Aorta (tissue), 5 donors: ENCODE measurements around the gene DMRTC2. TPM values are rescaled to one million over a fixed set of nuclear protein-coding genes. Genes with fewer than 3 reads are reported as not detected.

Experiments
- ATAC-seq: fragments of 200-7000 bp; cut with Tn5 transposase; one replicate; pipeline ENCODE4 v1.9.1; 2022; ENCODE audit warnings: moderate library complexity; ENCODE audit not compliant: low FRiP score
- DNase-seq, 2 donors: peaks; one replicate each; pipeline ENCODE4 v3.0.0-alpha.2; 2020
- H3K27ac ChIP-seq, 2 donors: one replicate each; pipeline ENCODE4 v1.5.1; 2013; ENCODE audit warnings: low read length in 2 of 2, mild to moderate bottlenecking in 2 of 2, moderate library complexity in 2 of 2, control low read depth in 1 of 2, inconsistent platforms in 1 of 2, low read depth in 1 of 2
- H3K27me3 ChIP-seq, 2 donors: one replicate each; pipeline ENCODE4 v1.6.1; 2013; ENCODE audit warnings: control low read depth in 1 of 2, low read length in 1 of 2, mild to moderate bottlenecking in 1 of 2, moderate library complexity in 1 of 2; ENCODE audit not compliant: insufficient read depth in 2 of 2, control insufficient read depth in 1 of 2
- H3K36me3 ChIP-seq, 2 donors: one replicate each; pipeline ENCODE4 v1.6.1; 2013; ENCODE audit warnings: control low read depth in 1 of 2, low read length in 1 of 2, mild to moderate bottlenecking in 1 of 2; ENCODE audit not compliant: insufficient read depth in 2 of 2, control insufficient read depth in 1 of 2
- H3K4me1 ChIP-seq, 2 donors: one replicate each; pipeline ENCODE4 v1.6.1; 2013; ENCODE audit warnings: low read length in 2 of 2, control low read depth in 1 of 2, mild to moderate bottlenecking in 1 of 2, moderate library complexity in 1 of 2; ENCODE audit not compliant: insufficient read depth in 2 of 2, control insufficient read depth in 1 of 2
- H3K4me3 ChIP-seq, 2 donors: one replicate each; pipeline ENCODE4 v1.5.1; 2013; ENCODE audit warnings: low read length in 2 of 2, control low read depth in 1 of 2, mild to moderate bottlenecking in 1 of 2
- H3K9me3 ChIP-seq: one replicate; pipeline ENCODE4 v1.6.1; 2013; ENCODE audit warnings: mild to moderate bottlenecking, low read length; ENCODE audit not compliant: control insufficient read depth
- WGBS, 2 donors: extraction: QIAGEN DNeasy Blood & Tissue Kit; methylation state at CpG; one replicate each; pipeline ENCODE4 v1.1.7; 2013; 5-methylcytosine and 5-hydroxymethylcytosine counted together
- intact Hi-C, 2 donors: fragments of 100-400 bp; cut with DNase I; formaldehyde crosslinking; loops; one replicate each; pipeline versions ENCODE4 v1.14.2 to v1.15.0; 2022
- polyA plus RNA-seq, 2 donors: library from polyadenylated mRNA; stranded (reverse); fragments of 200-250 nt; gene quantifications; one replicate each; pipeline ENCODE4 v1.2.3, GENCODE V29; 2013
- total RNA-seq, 2 donors: library from RNA; stranded (reverse); fragmentation: NEBNext Ultra II Directional; extraction: Animal tissue kit (Norgen Biotek cat#: 25700); gene quantifications; one replicate each; pipeline ENCODE4 v1.2.1, GENCODE V29; 2021
- donor health status: healthy with polysubstance abuse.
- donor health status: Bipolar disorder and iron deficiency.
- donor health status: DM: no; HTN: no; CAD: no.
- donor health status: DM: no; HTN: no; CAD: no.
- donor health status: DM: yes; HTN: yes; CAD: no.

The DMRTC2 gene
- total and polyA plus RNA-seq, 4 donors: not detected

DNA sequence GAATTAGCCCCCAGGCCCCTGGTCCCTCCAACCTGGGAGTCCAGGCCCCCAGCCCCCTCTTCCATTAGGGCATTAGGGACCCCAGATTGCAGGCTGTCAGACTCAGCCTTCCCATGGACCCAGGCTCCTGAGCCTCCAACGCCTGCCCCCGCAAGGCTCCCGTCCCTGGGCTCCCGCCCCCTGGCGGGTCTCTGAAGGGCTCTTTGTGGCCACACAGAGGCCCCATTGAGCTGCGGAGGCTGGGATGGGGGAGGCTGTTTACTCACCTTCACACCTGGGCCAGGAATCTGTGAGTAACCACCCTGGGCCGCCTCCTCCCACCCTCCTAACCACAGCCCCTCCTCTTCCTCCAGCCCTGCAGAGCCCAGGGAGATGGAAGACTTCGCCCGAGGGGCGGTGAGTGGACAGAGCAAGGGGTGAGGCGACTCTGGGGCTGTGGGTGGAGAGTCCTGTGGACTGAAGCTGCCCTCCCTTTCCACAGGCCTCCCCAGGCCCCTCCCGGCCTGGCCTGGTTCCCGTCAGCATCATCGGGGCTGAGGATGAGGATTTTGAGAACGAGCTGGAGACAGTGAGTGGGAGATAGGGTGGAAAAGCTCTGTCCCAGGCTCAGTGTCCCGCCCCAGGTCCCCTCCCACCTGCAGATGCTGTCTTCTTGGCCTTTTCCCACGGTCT, 43.0 kb downstream of the DMRTC2 start:
- no peaks in the 10 kb centered on the region for H3K9me3 ChIP-seq
- intact Hi-C loops: loop anchor here in 1 of 2 donors (10.0 kb wide), 1 partner anchor 67 kb away; the partner anchor contains the start of gene RABAC1
- peaks cover 0 to 1% of the 10 kb centered on the region in 2 donors for H3K36me3 ChIP-seq
- no peaks in the 10 kb centered on the region for H3K4me1 ChIP-seq
- ATAC-seq (no peak), DNase-seq (no peak)
- H3K27ac ChIP-seq: no peak overlapping the region
- H3K27me3 ChIP-seq: no peaks in the 10 kb centered on the region
- no peak overlapping the region for H3K4me3 ChIP-seq
- 58 to 67% methylated on average over 15 to 17 of the region's 17 CpGs for whole genome bisulfite sequencing, 2 donors

DNA sequence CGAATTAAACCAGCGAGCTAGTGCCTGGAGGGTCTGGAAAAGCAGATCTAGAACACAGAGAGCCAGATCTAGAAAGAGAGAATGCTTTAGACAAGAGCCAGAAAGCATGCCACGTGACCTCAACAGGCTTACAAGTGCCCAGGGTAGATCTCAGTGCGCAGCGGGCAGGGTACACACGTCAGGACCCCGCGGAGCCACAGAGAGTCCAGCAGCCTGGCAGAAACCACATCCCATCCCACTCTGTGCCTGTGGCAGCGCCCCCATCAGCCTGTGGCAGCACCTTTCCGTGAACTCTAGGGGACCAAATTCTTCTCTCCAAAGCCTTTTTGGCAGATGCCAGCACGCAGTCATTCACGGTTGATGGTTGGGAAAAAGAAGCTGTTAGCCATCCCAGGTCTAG, 44.1 kb downstream of the DMRTC2 start:
- Histone ChIP-seq H3K36me3 (peaks cover 0 to 1% of the 10 kb centered on the region in 2 donors), H3K4me3 (no peak overlapping the region), H3K27me3 (no peaks in the 10 kb centered on the region), H3K9me3 (no peaks in the 10 kb centered on the region), H3K27ac (no peak overlapping the region), H3K4me1 (no peaks in the 10 kb centered on the region)
- no peak for ATAC-seq
- 84 to 85% methylated on average over 12 of the region's 12 CpGs for WGBS, 2 donors
- no peak for DNase-seq
- intact Hi-C loops: loop anchor here in 1 of 2 donors (10.0 kb wide), 1 partner anchor 66 kb away; the partner anchor contains the start of gene RABAC1

DNA sequence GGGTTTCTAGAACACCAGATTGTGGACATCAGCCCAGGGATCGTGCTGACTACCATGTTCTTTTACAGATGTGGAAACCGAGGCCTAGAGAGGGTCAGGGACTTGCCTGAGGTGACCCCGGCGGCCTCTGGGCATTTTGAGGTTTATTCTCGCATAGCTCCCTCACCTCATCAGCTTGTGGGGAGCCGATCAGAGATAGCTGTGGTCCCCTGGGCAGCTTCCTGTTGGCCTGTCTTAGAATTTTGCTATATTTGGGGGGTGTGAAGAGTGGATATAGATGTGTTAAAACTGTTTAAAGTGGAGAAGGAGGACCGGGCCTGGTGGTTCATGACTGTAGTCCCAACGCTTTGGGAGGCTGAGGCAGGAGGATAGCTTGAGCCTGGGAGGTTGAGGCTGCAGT, 45.1 kb downstream of the DMRTC2 start:
- intact Hi-C loops: loop anchor here in 1 of 2 donors (10.0 kb wide), 1 partner anchor 65 kb away; the partner anchor contains the start of gene RABAC1
- peaks cover 0 to 3% of the 10 kb centered on the region in 2 donors for H3K36me3 ChIP-seq

DNA sequence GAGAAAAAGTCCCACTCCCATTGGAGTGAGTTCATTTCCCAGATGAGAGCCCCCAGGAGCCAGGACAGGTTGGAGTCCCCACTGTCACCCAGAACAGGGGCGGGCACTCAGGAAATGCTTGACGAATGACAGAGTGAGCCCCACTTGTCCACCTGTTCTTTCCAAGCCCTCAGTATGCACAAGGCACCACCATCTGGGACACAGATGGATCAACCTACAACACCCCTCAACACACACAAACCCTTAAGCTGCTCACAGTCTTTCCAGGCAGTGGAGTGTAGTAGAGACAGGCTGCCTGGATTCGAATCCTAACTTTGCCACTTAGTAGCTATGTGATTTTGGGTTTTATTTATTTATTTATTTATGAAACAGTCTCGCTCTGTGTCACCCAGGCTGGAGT, 46.1 kb downstream of the DMRTC2 start:
- no peaks in the 10 kb centered on the region for H3K27me3 ChIP-seq
- H3K4me3 ChIP-seq: no peak overlapping the region
- H3K9me3 ChIP-seq: no peaks in the 10 kb centered on the region
- ATAC-seq (no peak), DNase-seq (no peak)
- WGBS, 2 donors: 93 to 95% methylated on average over 4 of the region's 4 CpGs
- intact Hi-C loops: no loop called here
- peaks cover 0 to 3% of the 10 kb centered on the region in 2 donors for H3K36me3 ChIP-seq
- H3K27ac ChIP-seq: no peak overlapping the region
- H3K4me1 ChIP-seq: no peaks in the 10 kb centered on the region

More for the DNA sequence above, 45.1 kb downstream of the DMRTC2 start:
- Histone ChIP-seq H3K27ac (no peak overlapping the region), H3K4me3 (no peak overlapping the region), H3K27me3 (no peaks in the 10 kb centered on the region), H3K9me3 (no peaks in the 10 kb centered on the region), H3K4me1 (no peaks in the 10 kb centered on the region)
- 94% methylated on average over 8 of the region's 8 CpGs for whole genome bisulfite sequencing, 2 donors
- DNase-seq (no peak), ATAC-seq (no peak)

DNA sequence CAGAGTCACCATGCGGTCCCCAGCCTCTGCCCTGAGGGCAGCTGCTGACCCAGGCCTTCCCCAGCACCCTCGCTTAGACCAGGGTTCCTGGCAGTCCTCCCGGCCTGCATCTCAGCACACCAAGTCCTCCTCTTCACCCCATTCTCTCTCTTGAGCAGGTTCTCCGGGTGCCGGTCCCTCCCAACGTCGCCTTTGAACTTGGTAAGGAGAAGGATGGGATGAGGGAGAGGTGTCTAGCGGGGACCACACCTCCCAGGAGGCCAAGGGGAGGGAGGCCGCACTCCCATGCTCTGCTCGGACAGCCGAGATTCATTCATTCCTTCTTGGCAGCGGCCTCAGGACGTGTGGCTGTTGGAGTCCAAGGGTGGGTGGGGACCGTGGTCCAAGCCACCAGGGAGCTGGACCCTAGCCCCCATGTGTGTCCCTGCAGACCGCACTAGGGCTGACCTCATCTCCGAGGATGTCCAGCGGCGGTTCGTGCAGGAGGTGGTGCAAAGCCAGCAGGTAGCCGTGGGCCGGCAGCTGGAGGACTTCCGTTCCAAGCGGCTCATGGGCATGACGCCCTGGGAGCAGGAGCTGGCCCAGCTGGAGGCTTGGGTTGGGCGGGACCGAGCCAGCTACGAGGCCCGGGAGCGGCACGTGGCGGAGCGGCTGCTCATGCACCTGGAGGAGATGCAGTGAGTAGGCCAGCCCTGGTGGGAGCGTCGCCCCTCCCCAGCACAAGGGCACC, 47.5 kb downstream of the DMRTC2 start:
- intact Hi-C loops: no loop called here
- H3K4me3 ChIP-seq: no peak overlapping the region
- WGBS, 2 donors: 86 to 89% methylated on average over 34 of the region's 34 CpGs
- H3K4me1 ChIP-seq: no peaks in the 10 kb centered on the region
- peaks cover 0 to 3% of the 10 kb centered on the region in 2 donors for H3K36me3 ChIP-seq
- no peaks in the 10 kb centered on the region for H3K27me3 ChIP-seq
- H3K9me3 ChIP-seq: no peaks in the 10 kb centered on the region
- H3K27ac ChIP-seq: no peak overlapping the region
- no peak for DNase-seq
- ATAC-seq: no peak

DNA sequence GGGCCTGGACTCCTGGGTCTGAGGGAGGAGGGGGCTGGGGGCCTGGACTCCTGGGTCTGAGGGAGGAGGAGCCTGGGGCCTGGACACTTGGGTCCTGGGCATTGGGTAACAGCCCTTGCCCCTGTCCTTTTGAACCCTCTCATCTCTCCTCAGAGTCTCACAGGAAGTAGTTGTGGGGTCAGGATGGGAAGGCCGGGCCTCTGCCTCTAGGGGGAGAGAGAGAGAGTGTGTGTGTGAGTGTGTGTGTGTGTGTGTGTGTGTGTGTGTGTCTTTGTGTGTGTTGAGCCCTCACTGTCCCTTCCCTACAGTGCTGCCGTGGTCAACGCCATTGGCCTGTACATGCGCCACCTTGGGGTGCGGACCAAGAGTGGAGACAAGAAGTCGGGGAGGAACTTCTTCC, 49.1 kb downstream of the DMRTC2 start:
- peaks cover 3 to 5% of the 10 kb centered on the region in 2 donors for H3K36me3 ChIP-seq
- no peaks in the 10 kb centered on the region for H3K9me3 ChIP-seq
- WGBS, 2 donors: 72 to 75% methylated on average over 6 of the region's 6 CpGs
- DNase-seq (no peak), ATAC-seq (no peak)
- H3K27ac ChIP-seq: no peak overlapping the region
- no peaks in the 10 kb centered on the region for H3K27me3 ChIP-seq
- intact Hi-C loops: no loop called here
- no peak overlapping the region for H3K4me3 ChIP-seq
- no peaks in the 10 kb centered on the region for H3K4me1 ChIP-seq

DNA sequence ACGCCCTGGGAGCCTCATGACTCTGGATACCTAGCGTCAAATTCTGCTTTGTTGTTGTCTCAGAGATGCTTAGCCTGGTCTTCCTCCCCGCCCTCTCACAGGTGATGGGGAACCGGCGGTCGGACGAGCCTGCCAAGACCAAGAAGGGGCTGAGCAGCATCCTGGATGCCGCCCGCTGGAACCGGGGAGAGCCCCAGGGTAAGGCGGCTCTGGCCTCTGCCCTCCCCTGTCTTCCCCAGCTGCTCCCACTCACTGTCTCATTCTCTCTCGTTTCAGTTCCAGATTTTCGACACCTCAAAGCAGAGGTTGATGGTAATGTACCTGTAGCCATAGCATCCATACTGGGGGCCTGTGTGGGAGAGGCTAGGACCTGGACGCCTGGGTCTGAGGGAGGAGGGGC, 49.5 kb downstream of the DMRTC2 start:
- WGBS, 2 donors: 81 to 87% methylated on average over 14 of the region's 14 CpGs

DNA sequence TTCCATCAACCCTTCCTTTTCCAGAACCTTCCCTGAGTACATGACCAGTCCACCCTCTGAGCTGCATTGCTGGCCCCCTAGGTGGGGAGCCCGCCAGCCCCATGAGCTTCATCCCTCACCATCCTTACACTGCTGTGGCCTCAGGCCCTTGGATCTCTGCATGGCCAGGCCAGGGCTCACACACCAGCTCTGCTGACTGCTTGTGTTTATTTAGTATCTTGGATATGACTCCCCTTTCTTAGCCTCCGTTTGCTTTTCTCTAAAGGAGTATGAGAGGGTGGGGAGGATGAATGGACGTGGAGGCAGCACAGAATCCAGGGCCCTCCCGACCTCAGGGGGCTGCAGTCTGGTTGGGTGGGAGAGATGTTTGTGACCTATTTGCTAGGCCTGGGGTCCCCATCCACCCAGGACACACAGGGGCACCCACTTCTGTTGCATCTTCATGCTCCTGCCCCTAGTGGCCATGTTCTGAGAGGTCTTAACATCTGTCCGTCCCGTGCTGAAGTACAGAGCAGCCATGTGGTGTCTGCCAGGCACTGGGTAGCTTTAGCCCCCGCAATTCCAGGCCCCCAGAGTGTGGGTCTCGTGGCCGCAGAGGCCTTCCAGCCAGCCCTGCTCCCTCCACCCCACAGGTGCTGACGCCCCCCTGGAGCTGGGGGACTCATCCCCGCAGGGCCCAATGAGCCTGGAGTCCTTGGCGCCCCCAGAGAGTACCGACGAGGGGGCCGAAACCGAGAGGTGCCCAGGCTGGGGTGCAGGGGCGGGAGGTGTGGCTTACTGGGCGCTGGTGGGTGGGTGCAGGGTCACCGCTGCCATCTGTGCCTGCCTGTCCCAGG, 51.1 kb downstream of the DMRTC2 start:
- WGBS, 2 donors: 78 to 83% methylated on average over 17 to 19 of the region's 19 CpGs
- no peaks in the 10 kb centered on the region for H3K9me3 ChIP-seq
- H3K36me3 ChIP-seq: peaks cover 5 to 6% of the 10 kb centered on the region in 2 donors
- H3K4me3 ChIP-seq: no peak overlapping the region
- H3K27ac ChIP-seq: no peak overlapping the region
- no peaks in the 10 kb centered on the region for H3K4me1 ChIP-seq
- no peak for DNase-seq
- no peaks in the 10 kb centered on the region for H3K27me3 ChIP-seq
- intact Hi-C loops: no loop called here
- ATAC-seq: no peak

More for the DNA sequence above, 49.5 kb downstream of the DMRTC2 start:
- H3K27me3 ChIP-seq: no peaks in the 10 kb centered on the region
- H3K36me3 ChIP-seq: peaks cover 3 to 5% of the 10 kb centered on the region in 2 donors
- H3K9me3 ChIP-seq: no peaks in the 10 kb centered on the region
- DNase-seq (no peak), ATAC-seq (no peak)
- no peak overlapping the region for H3K4me3 ChIP-seq
- no peak overlapping the region for H3K27ac ChIP-seq
- intact Hi-C loops: no loop called here
- H3K4me1 ChIP-seq: no peaks in the 10 kb centered on the region
